ENCODE measurements around the gene PEX12. TPM values are rescaled to one million over a fixed set of nuclear protein-coding genes. Genes with fewer than 3 reads are reported as not detected.

PEX12 gene
- total RNA-seq, 4 donors from 2014 or later, result 2.5 to 7.9 (median 4.5) TPM

DNA sequence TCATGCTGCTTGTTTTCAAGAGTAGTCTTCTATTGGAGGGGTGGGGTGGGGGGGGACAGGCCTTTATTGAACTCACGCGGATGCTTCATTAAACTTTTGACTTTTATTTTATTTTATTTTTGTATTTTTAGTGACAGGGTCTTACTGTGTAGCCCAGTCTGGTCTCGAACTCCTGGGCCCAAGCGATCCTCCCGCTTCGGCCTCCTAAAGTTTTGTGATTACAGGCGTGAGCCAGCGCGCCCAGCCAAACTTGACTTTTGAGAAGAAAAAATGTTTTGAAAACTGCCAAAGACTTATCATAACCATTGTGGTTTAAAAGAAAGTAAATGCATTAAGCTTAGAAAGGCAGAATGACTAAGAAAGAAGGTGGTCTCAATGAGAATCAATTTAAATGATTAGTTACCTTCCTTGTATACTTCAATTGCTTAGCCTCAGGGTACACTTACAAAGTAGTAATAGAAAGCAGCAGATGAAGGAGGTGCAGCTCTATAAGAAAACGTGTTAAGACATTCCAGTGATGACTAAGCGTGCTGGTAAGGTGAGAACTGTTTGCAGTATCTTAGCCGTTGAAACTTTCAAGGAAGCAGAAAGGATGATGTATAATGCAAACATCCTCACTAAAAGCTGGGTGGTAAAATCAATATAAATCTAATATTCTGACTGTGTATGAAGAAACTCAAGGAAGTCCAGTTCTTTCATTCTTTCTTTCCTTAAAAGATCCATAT is 10.0 kb upstream of the PEX12 start:
- TF ChIP-seq, protein P1, sequence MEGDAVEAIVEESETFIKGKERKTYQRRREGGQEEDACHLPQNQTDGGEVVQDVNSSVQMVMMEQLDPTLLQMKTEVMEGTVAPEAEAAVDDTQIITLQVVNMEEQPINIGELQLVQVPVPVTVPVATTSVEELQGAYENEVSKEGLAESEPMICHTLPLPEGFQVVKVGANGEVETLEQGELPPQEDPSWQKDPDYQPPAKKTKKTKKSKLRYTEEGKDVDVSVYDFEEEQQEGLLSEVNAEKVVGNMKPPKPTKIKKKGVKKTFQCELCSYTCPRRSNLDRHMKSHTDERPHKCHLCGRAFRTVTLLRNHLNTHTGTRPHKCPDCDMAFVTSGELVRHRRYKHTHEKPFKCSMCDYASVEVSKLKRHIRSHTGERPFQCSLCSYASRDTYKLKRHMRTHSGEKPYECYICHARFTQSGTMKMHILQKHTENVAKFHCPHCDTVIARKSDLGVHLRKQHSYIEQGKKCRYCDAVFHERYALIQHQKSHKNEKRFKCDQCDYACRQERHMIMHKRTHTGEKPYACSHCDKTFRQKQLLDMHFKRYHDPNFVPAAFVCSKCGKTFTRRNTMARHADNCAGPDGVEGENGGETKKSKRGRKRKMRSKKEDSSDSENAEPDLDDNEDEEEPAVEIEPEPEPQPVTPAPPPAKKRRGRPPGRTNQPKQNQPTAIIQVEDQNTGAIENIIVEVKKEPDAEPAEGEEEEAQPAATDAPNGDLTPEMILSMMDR (IDR thresholded peaks at IDR 0.05), result no peak
- no peak for TF ChIP-seq POLR2A (IDR thresholded peaks at IDR 0.05)

GRCh38 chr17:35587074-35587961 is 8.9 kb upstream of the PEX12 start, which contains the start of gene AP2B1:
TSS of gene AP2B1 (plus strand) at chr17:35587322. CDS start at chr17:35594031, 6,709 bp downstream.
- peak in 1 of 2 donors; percentile 37 for TF ChIP-seq POLR2A (IDR thresholded peaks at IDR 0.05)
- TF ChIP-seq, protein P1 (IDR thresholded peaks at IDR 0.05), result peak in 3 of 6 experiments; percentile 2 to 12 (median 10)
- peak within 1 kb of the TSS; percentile 85 to 98 (median 91) for H3K27ac ChIP-seq
- peaks cover 0 to 17% (median 6%) of the 10 kb centered on the region in 4 donors for H3K4me1 ChIP-seq

More for the DNA sequence above, 10.0 kb upstream of the PEX12 start:
- H3K4me3 ChIP-seq, result peak overlapping the region; percentile 69 to 91 (median 78)
- H3K4me1 ChIP-seq, result peaks cover 0 to 17% (median 6%) of the 10 kb centered on the region in 4 donors
- H3K27ac ChIP-seq, result peak overlapping the region in 2 of 4 donors; percentile 90 to 92
- H3K36me3 ChIP-seq, result no peaks in the 10 kb centered on the region
- no peaks in the 10 kb centered on the region for H3K27me3 ChIP-seq
- no peak for DNase-seq
- H3K9me3 ChIP-seq, result no peaks in the 10 kb centered on the region

GRCh38 chr17:35586569-35587073 is 8.2 kb upstream of the PEX12 start:
- no peaks in the 10 kb centered on the region for H3K36me3 ChIP-seq
- H3K27ac ChIP-seq, result peak overlapping the region; percentile 85 to 98 (median 91)
- TF ChIP-seq, protein P1 (IDR thresholded peaks at IDR 0.05), result no peak
- no peak for TF ChIP-seq POLR2A (IDR thresholded peaks at IDR 0.05)
- peak overlapping the region; percentile 69 to 91 (median 78) for H3K4me3 ChIP-seq
- no peaks in the 10 kb centered on the region for H3K27me3 ChIP-seq
- peaks cover 0 to 17% (median 6%) of the 10 kb centered on the region in 4 donors for H3K4me1 ChIP-seq
- no peaks in the 10 kb centered on the region for H3K9me3 ChIP-seq
- no peak for DNase-seq

More at GRCh38 chr17:35587074-35587961, 8.9 kb upstream of the PEX12 start, which contains the start of gene AP2B1:
- Histone ChIP-seq H3K9me3 (no peaks in the 10 kb centered on the region), H3K36me3 (no peaks in the 10 kb centered on the region), H3K27me3 (no peaks in the 10 kb centered on the region), H3K4me3 (peak within 1 kb of the TSS; percentile 69 to 91 (median 78))
- DNase-seq, result peak; percentile 88 to 97 (median 96)

GRCh38 chr17:35584061-35584460 is 5.7 kb upstream of the PEX12 start:
- H3K4me1 ChIP-seq, result peaks cover 0 to 13% (median 5%) of the 10 kb centered on the region in 4 donors
- no peak for TF ChIP-seq POLR2A (IDR thresholded peaks at IDR 0.05)
- TF ChIP-seq, protein P1 (IDR thresholded peaks at IDR 0.05), result no peak
- no peak for DNase-seq
- no peak overlapping the region for H3K27ac ChIP-seq
- no peaks in the 10 kb centered on the region for H3K36me3 ChIP-seq
- no peak overlapping the region for H3K4me3 ChIP-seq
- H3K9me3 ChIP-seq, result no peaks in the 10 kb centered on the region
- no peaks in the 10 kb centered on the region for H3K27me3 ChIP-seq

- H3K9me3 ChIP-seq, result no peaks in the 10 kb centered on the region
- H3K4me3 ChIP-seq, result peak overlapping the region; percentile 58 to 73 (median 64)
- peaks cover 0 to 15% (median 0%) of the 10 kb centered on the region in 3 donors for H3K36me3 ChIP-seq
Measured at GRCh38 chr17:35578929-35579432, 610 bp upstream of the PEX12 start.

More at GRCh38 chr17:35578929-35579432, 610 bp upstream of the PEX12 start:
- TF ChIP-seq, protein P1 (IDR thresholded peaks at IDR 0.05), result no peak
- no peak for TF ChIP-seq POLR2A (IDR thresholded peaks at IDR 0.05)
- H3K4me1 ChIP-seq, result peaks cover 0 to 10% (median 2%) of the 10 kb centered on the region in 4 donors
- H3K27me3 ChIP-seq, result no peaks in the 10 kb centered on the region
- no peak for DNase-seq
- H3K27ac ChIP-seq, result peak overlapping the region; percentile 86 to 90 (median 88)

All from Peyer's patch (tissue), 4 donors.